ENCODE measurements around the gene WNT7B.

The WNT7B gene

GRCh38 chr22:46010207-46010867, 33.4 kb upstream of the WNT7B start:
- Histone ChIP-seq H3K4me3 (ENCODE audit: insufficient read depth in 1 of 2, low read depth in 1 of 2, low read length in 2 of 2) (no peak overlapping the region), H3K4me2 (ENCODE audit: low read length, poor library complexity, severe bottlenecking) (no peak overlapping the region), H4K91ac (ENCODE audit: low read length) (no peak overlapping the region), H2BK120ac (ENCODE audit: low read depth, low read length) (no peak overlapping the region), H3K9ac (ENCODE audit: low read length) (peak overlapping the region; percentile 11), H3K36me3 (ENCODE audit: control insufficient read depth in 1 of 2, insufficient read depth in 2 of 2, low read depth in 1 of 2, low read length in 2 of 2) (peaks cover 0 to 3% of the 10 kb centered on the region in 2 experiments), H2BK12ac (ENCODE audit: low read length in 2 of 2) (no peak overlapping the region), H2BK5ac (ENCODE audit: low read depth, low read length, poor library complexity, severe bottlenecking) (no peak overlapping the region), H3K27ac (ENCODE audit: low read length, poor library complexity, severe bottlenecking) (no peak overlapping the region), H4K8ac (ENCODE audit: low read length) (no peak overlapping the region), H3K18ac (ENCODE audit: low read depth in 1 of 2, low read length in 2 of 2) (no peak overlapping the region), H3K27me3 (ENCODE audit: control insufficient read depth in 1 of 2, insufficient read depth in 1 of 2, low read length in 2 of 2) (no peaks in the 10 kb centered on the region), H3K4ac (ENCODE audit: low read depth in 1 of 2, low read length in 2 of 2) (peak overlapping the region in 1 of 2 experiments; percentile 30), H2BK15ac (ENCODE audit: low read depth, poor library complexity, severe bottlenecking) (no peak overlapping the region), H3K4me1 (ENCODE audit: control insufficient read depth, insufficient read depth, low read depth, low read length) (peaks cover 73% of the 10 kb centered on the region), H2AK5ac (ENCODE audit: low read length, severe bottlenecking) (peak overlapping the region; percentile 84), H3K14ac (ENCODE audit: low read length in 2 of 2) (no peak overlapping the region), H3K9me3 (ENCODE audit: control insufficient read depth, low read length) (peaks cover 9% of the 10 kb centered on the region), H3K79me1 (replicated peaks; ENCODE audit: low read length, poor library complexity, severe bottlenecking) (peaks cover 3% of the 10 kb centered on the region), H3K23ac (ENCODE audit: low read length in 2 of 2) (no peak overlapping the region), H2AFZ (ENCODE audit: low read depth, low read length) (no peak overlapping the region)
- 98% methylated on average over 7 of the region's 8 CpGs for WGBS
- DNase-seq = no peak

GRCh38 chr22:46009730-46010129, 32.8 kb upstream of the WNT7B start:
- Histone ChIP-seq H3K4me2 (ENCODE audit: low read length, poor library complexity, severe bottlenecking) (no peak overlapping the region), H2AFZ (ENCODE audit: low read depth, low read length) (no peak overlapping the region), H3K14ac (ENCODE audit: low read length in 2 of 2) (no peak overlapping the region), H2BK120ac (ENCODE audit: low read depth, low read length) (no peak overlapping the region), H3K27ac (ENCODE audit: low read length, poor library complexity, severe bottlenecking) (no peak overlapping the region), H4K91ac (ENCODE audit: low read length) (no peak overlapping the region), H3K9me3 (ENCODE audit: control insufficient read depth, low read length) (peaks cover 9% of the 10 kb centered on the region), H4K8ac (ENCODE audit: low read length) (no peak overlapping the region), H2BK15ac (ENCODE audit: low read depth, poor library complexity, severe bottlenecking) (no peak overlapping the region), H3K9ac (ENCODE audit: low read length) (no peak overlapping the region), H3K4me1 (ENCODE audit: control insufficient read depth, insufficient read depth, low read depth, low read length) (peaks cover 70% of the 10 kb centered on the region), H3K23ac (ENCODE audit: low read length in 2 of 2) (no peak overlapping the region), H2BK5ac (ENCODE audit: low read depth, low read length, poor library complexity, severe bottlenecking) (no peak overlapping the region), H2BK12ac (ENCODE audit: low read length in 2 of 2) (no peak overlapping the region), H3K18ac (ENCODE audit: low read depth in 1 of 2, low read length in 2 of 2) (no peak overlapping the region), H3K79me1 (replicated peaks; ENCODE audit: low read length, poor library complexity, severe bottlenecking) (peaks cover under 1% of the 10 kb centered on the region), H3K4ac (ENCODE audit: low read depth in 1 of 2, low read length in 2 of 2) (no peak overlapping the region), H3K36me3 (ENCODE audit: control insufficient read depth in 1 of 2, insufficient read depth in 2 of 2, low read depth in 1 of 2, low read length in 2 of 2) (peaks cover 0 to 3% of the 10 kb centered on the region in 2 experiments), H3K4me3 (ENCODE audit: insufficient read depth in 1 of 2, low read depth in 1 of 2, low read length in 2 of 2) (no peak overlapping the region), H2AK5ac (ENCODE audit: low read length, severe bottlenecking) (peak overlapping the region; percentile 98), H3K27me3 (ENCODE audit: control insufficient read depth in 1 of 2, insufficient read depth in 1 of 2, low read length in 2 of 2) (no peaks in the 10 kb centered on the region)
- DNase-seq = no peak
- WGBS = over 99% methylated on average over 5 of the region's 5 CpGs

- Histone ChIP-seq H4K91ac (ENCODE audit: low read length) (no peak overlapping the region), H3K23ac (ENCODE audit: low read length in 2 of 2) (peak overlapping the region in 1 of 2 experiments; percentile 56), H3K4me2 (ENCODE audit: low read length, poor library complexity, severe bottlenecking) (no peak overlapping the region), H2AK5ac (ENCODE audit: low read length, severe bottlenecking) (peak overlapping the region; percentile 98), H2BK12ac (ENCODE audit: low read length in 2 of 2) (no peak overlapping the region), H3K4me3 (ENCODE audit: insufficient read depth in 1 of 2, low read depth in 1 of 2, low read length in 2 of 2) (no peak overlapping the region), H2BK15ac (ENCODE audit: low read depth, poor library complexity, severe bottlenecking) (no peak overlapping the region), H2BK120ac (ENCODE audit: low read depth, low read length) (no peak overlapping the region), H3K27ac (ENCODE audit: low read length, poor library complexity, severe bottlenecking) (peak overlapping the region; percentile 99), H2AFZ (ENCODE audit: low read depth, low read length) (no peak overlapping the region), H3K9ac (ENCODE audit: low read length) (peak overlapping the region; percentile 92), H3K36me3 (ENCODE audit: control insufficient read depth in 1 of 2, insufficient read depth in 2 of 2, low read depth in 1 of 2, low read length in 2 of 2) (peaks cover 0 to 3% of the 10 kb centered on the region in 2 experiments), H3K27me3 (ENCODE audit: control insufficient read depth in 1 of 2, insufficient read depth in 1 of 2, low read length in 2 of 2) (no peaks in the 10 kb centered on the region), H3K79me1 (replicated peaks; ENCODE audit: low read length, poor library complexity, severe bottlenecking) (no peaks in the 10 kb centered on the region), H3K4me1 (ENCODE audit: control insufficient read depth, insufficient read depth, low read depth, low read length) (peaks cover 70% of the 10 kb centered on the region), H3K9me3 (ENCODE audit: control insufficient read depth, low read length) (peaks cover 9% of the 10 kb centered on the region), H4K8ac (ENCODE audit: low read length) (no peak overlapping the region), H3K14ac (ENCODE audit: low read length in 2 of 2) (no peak overlapping the region), H2BK5ac (ENCODE audit: low read depth, low read length, poor library complexity, severe bottlenecking) (no peak overlapping the region), H3K18ac (ENCODE audit: low read depth in 1 of 2, low read length in 2 of 2) (no peak overlapping the region), H3K4ac (ENCODE audit: low read depth in 1 of 2, low read length in 2 of 2) (no peak overlapping the region)
- WGBS = 96% methylated on average over 9 of the region's 9 CpGs
- no peak for DNase-seq
Observed at GRCh38 chr22:46008836-46009596, 32.1 kb upstream of the WNT7B start.

GRCh38 chr22:46008291-46008690, 31.3 kb upstream of the WNT7B start:
- peaks cover 76% of the 10 kb centered on the region for H3K4me1 ChIP-seq (ENCODE audit: control insufficient read depth, insufficient read depth, low read depth, low read length)
- peak overlapping the region; percentile 92 for H3K9ac ChIP-seq (ENCODE audit: low read length)
- peaks cover 9% of the 10 kb centered on the region for H3K9me3 ChIP-seq (ENCODE audit: control insufficient read depth, low read length)
- no peak overlapping the region for H2AFZ ChIP-seq (ENCODE audit: low read depth, low read length)
- H3K79me1 ChIP-seq (replicated peaks; ENCODE audit: low read length, poor library complexity, severe bottlenecking) = no peaks in the 10 kb centered on the region
- H2BK15ac ChIP-seq (ENCODE audit: low read depth, poor library complexity, severe bottlenecking) = peak overlapping the region; percentile 29
- H3K14ac ChIP-seq (ENCODE audit: low read length in 2 of 2) = peak overlapping the region in 1 of 2 experiments; percentile 41
- peak overlapping the region; percentile 24 for H2AK5ac ChIP-seq (ENCODE audit: low read length, severe bottlenecking)
- no peaks in the 10 kb centered on the region for H3K27me3 ChIP-seq (ENCODE audit: control insufficient read depth in 1 of 2, insufficient read depth in 1 of 2, low read length in 2 of 2)
- DNase-seq = no peak
- H2BK12ac ChIP-seq (ENCODE audit: low read length in 2 of 2) = peak overlapping the region; percentile 20 to 97
- no peak overlapping the region for H2BK120ac ChIP-seq (ENCODE audit: low read depth, low read length)
- peak overlapping the region in 1 of 2 experiments; percentile 70 for H3K4ac ChIP-seq (ENCODE audit: low read depth in 1 of 2, low read length in 2 of 2)
- 78% methylated on average over 3 of the region's 3 CpGs for WGBS
- H3K18ac ChIP-seq (ENCODE audit: low read depth in 1 of 2, low read length in 2 of 2) = no peak overlapping the region
- peak overlapping the region; percentile 5 for H4K91ac ChIP-seq (ENCODE audit: low read length)
- H3K4me2 ChIP-seq (ENCODE audit: low read length, poor library complexity, severe bottlenecking) = no peak overlapping the region
- no peak overlapping the region for H3K23ac ChIP-seq (ENCODE audit: low read length in 2 of 2)
- H4K8ac ChIP-seq (ENCODE audit: low read length) = no peak overlapping the region
- peak overlapping the region; percentile 99 for H3K27ac ChIP-seq (ENCODE audit: low read length, poor library complexity, severe bottlenecking)
- H3K4me3 ChIP-seq (ENCODE audit: insufficient read depth in 1 of 2, low read depth in 1 of 2, low read length in 2 of 2) = peak overlapping the region in 1 of 2 experiments; percentile 73
- H3K36me3 ChIP-seq (ENCODE audit: control insufficient read depth in 1 of 2, insufficient read depth in 2 of 2, low read depth in 1 of 2, low read length in 2 of 2) = peaks cover 0 to 3% of the 10 kb centered on the region in 2 experiments
- peak overlapping the region; percentile 89 for H2BK5ac ChIP-seq (ENCODE audit: low read depth, low read length, poor library complexity, severe bottlenecking)
